Endothelial cell of umbilical vein (primary cell): ENCODE measurements around the gene C16orf78.

ENCODE experiments used
- CTCF ChIP-seq, 2 donors: IDR thresholded peaks; 1 replicate in 1 of 2; 2 replicates in 1 of 2; pipeline ENCODE4 v1.5.1; 2011; ENCODE audit warnings: low read length in 2 of 2, mild to moderate bottlenecking in 2 of 2, moderate library complexity in 2 of 2, control low read depth in 1 of 2, inconsistent platforms in 1 of 2, low read depth in 1 of 2; ENCODE audit not compliant: insufficient read depth in 1 of 2; ENCODE audit errors: extremely low read depth in 1 of 2
- EZH2 ChIP-seq: IDR thresholded peaks from 2 replicates; pipeline ENCODE4 v1.6.1; 2012; ENCODE audit warnings: borderline replicate concordance, low read depth, mild to moderate bottlenecking, moderate library complexity, low read length, inconsistent platforms; ENCODE audit not compliant: severe bottlenecking
- GATA2 ChIP-seq: IDR thresholded peaks from 2 replicates; pipeline ENCODE4 v1.7.0; 2011; ENCODE audit warnings: low read depth, mild to moderate bottlenecking, moderate library complexity, mixed read lengths, low read length; ENCODE audit not compliant: insufficient read length, insufficient read depth
- POLR2A ChIP-seq: IDR thresholded peaks from 2 replicates; pipeline ENCODE4 v1.6.1; 2012; ENCODE audit warnings: low read depth, mild to moderate bottlenecking, control low read depth, low read length
- POLR2AphosphoS5 ChIP-seq: IDR thresholded peaks from 2 replicates; pipeline ENCODE4 v1.6.1; 2012; ENCODE audit warnings: low read depth, mild to moderate bottlenecking, control low read depth, low read length, moderate library complexity; ENCODE audit not compliant: insufficient read depth

- TF ChIP-seq POLR2A = no peak
- TF ChIP-seq CTCF (IDR thresholded peaks at IDR 0.05; ENCODE audit: extremely low read depth in 1 of 2, insufficient read depth in 1 of 2, low read depth in 1 of 2, low read length in 2 of 2) = no peak
- no peak for TF ChIP-seq EZH2
- no peak for TF ChIP-seq POLR2AphosphoS5
- no peak for TF ChIP-seq GATA2
Observed at GRCh38 chr16:49396206-49396720, 22.7 kb downstream of the C16orf78 start.
